ENCODE results near the gene PAIP2.

GRCh38 chr5:139374909-139375308 is 33.3 kb downstream of the PAIP2 start:
- TF ChIP-seq NFIC (IDR thresholded peaks at IDR 0.05; ENCODE audit: borderline replicate concordance) (no peak), EZH2phosphoT487 (IDR thresholded peaks at IDR 0.05; ENCODE audit: borderline replicate concordance, low read depth) (no peak), EP300 (IDR thresholded peaks at IDR 0.05; ENCODE audit: borderline replicate concordance in 1 of 2, low read depth in 1 of 2, low read length in 1 of 2) (no peak), RAD21 (IDR thresholded peaks at IDR 0.05; ENCODE audit: low read length) (no peak), POLR2AphosphoS5 (IDR thresholded peaks at IDR 0.05; ENCODE audit: low read depth, low read length) (no peak), RCOR1 (IDR thresholded peaks at IDR 0.05; ENCODE audit: low read length) (no peak), MXI1 (IDR thresholded peaks at IDR 0.05; ENCODE audit: low read depth, low read length) (no peak)
- TF ChIP-seq, protein P1, sequence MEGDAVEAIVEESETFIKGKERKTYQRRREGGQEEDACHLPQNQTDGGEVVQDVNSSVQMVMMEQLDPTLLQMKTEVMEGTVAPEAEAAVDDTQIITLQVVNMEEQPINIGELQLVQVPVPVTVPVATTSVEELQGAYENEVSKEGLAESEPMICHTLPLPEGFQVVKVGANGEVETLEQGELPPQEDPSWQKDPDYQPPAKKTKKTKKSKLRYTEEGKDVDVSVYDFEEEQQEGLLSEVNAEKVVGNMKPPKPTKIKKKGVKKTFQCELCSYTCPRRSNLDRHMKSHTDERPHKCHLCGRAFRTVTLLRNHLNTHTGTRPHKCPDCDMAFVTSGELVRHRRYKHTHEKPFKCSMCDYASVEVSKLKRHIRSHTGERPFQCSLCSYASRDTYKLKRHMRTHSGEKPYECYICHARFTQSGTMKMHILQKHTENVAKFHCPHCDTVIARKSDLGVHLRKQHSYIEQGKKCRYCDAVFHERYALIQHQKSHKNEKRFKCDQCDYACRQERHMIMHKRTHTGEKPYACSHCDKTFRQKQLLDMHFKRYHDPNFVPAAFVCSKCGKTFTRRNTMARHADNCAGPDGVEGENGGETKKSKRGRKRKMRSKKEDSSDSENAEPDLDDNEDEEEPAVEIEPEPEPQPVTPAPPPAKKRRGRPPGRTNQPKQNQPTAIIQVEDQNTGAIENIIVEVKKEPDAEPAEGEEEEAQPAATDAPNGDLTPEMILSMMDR (IDR thresholded peaks at IDR 0.05) = no peak
- TF ChIP-seq, protein P2, sequence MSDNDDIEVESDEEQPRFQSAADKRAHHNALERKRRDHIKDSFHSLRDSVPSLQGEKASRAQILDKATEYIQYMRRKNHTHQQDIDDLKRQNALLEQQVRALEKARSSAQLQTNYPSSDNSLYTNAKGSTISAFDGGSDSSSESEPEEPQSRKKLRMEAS (IDR thresholded peaks at IDR 0.05; ENCODE audit: low read depth) = no peak
- TF ChIP-seq, protein P3, sequence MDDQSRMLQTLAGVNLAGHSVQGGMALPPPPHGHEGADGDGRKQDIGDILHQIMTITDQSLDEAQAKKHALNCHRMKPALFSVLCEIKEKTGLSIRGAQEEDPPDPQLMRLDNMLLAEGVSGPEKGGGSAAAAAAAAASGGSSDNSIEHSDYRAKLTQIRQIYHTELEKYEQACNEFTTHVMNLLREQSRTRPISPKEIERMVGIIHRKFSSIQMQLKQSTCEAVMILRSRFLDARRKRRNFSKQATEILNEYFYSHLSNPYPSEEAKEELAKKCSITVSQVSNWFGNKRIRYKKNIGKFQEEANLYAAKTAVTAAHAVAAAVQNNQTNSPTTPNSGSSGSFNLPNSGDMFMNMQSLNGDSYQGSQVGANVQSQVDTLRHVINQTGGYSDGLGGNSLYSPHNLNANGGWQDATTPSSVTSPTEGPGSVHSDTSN (IDR thresholded peaks at IDR 0.05) = no peak
- TF ChIP-seq, protein P4, sequence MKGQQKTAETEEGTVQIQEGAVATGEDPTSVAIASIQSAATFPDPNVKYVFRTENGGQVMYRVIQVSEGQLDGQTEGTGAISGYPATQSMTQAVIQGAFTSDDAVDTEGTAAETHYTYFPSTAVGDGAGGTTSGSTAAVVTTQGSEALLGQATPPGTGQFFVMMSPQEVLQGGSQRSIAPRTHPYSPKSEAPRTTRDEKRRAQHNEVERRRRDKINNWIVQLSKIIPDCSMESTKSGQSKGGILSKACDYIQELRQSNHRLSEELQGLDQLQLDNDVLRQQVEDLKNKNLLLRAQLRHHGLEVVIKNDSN (IDR thresholded peaks at IDR 0.05; ENCODE audit: borderline replicate concordance, low read depth) = no peak

Measured in SK-N-SH (cell line).